Amygdala (tissue), 56 donors: ENCODE results near the gene TSPAN7.

Experiments used
- DNase-seq, 56 donors: peaks; one replicate each; lab custom pipeline; 2025; lab: John Stamatoyannopoulos, UW

TSPAN7 gene

GRCh38 chrX:38675856-38676255 lies 114.5 kb downstream of the TSPAN7 start:
- DNase-seq = no peak

DNA sequence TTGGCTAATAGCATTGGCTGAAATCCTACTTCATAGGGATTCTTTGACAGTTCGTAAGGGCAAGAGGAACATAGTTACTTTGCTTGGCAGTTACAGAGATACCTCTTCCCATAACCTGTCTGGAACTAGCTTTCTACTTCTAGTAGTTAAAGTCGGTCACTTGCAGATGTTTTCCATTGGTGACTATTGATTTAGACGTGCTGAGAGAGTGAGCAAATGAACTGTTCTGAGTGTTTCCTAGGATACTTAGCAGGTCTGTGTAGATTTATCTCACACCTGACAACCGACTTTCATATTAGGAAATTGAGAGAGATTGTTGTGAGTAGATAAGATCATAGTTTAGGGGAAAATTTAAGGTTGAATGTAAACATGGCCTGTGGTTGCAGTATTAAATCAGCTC lies 116.8 kb downstream of the TSPAN7 start:
- DNase-seq = no peak

DNA sequence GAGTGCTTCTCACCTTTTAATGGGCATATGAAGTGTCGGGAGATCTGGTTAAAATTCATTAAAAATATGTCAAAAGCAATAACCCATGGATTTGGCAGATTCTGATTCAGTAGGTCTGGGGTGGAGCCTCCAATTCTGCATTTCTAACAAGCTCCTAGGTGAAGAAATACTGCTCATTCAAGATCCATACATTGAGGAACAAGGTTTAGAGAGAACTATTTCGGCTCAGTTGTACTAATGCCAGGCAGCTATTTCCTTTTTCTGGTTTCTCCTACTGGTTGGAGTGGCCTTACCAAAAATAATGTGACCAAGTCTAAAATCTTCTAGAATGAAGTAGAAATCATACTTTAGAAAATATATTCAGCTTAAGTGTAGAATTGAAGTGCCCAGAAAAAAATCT lies 117.5 kb downstream of the TSPAN7 start:
- no peak for DNase-seq

- no peak for DNase-seq
Observed at GRCh38 chrX:38679695-38680094, 118.4 kb downstream of the TSPAN7 start.

DNA sequence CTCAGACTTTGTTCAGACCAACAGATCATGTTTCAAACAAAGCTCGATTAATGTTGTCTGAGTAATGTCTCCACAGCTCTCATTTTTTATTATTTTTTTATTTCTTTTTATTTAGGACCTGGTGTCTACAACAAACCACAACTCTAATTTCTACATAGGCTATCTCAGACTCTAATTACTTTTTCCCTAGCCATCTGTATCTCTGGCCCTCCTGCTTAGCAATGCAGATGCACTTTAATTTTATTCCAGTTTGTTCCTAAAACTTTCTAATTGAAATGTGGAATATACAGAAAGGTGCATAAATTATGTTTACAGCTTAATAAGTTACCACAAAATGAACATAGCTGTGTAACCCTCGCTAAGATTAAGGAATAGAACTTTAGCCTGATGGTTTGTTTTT lies 120.8 kb downstream of the TSPAN7 start:
- no peak for DNase-seq

GRCh38 chrX:38692961-38693360 lies 131.6 kb downstream of the TSPAN7 start:
- no peak for DNase-seq

- DNase-seq = no peak
Observed at GRCh38 chrX:38694394-38694793, 133.1 kb downstream of the TSPAN7 start.

DNA sequence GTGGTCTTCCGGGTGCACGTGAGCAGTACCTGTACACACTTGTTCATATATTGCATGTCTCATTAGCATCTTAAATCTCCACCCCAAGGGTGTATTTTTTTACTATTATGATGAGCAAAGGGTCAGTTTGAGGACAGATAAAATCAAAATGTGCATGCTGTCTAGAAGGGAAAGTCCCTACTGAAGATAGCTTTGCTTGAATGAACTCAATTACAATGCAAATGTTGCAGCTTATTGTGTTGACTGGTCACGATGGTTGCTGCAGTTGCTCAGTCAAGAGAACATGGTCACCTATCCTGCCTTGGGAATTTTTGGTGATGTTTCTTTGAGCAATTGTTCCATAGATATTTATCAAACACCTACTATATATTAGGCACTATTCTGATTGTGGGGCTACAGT lies 136.1 kb downstream of the TSPAN7 start:
- no peak for DNase-seq

DNA sequence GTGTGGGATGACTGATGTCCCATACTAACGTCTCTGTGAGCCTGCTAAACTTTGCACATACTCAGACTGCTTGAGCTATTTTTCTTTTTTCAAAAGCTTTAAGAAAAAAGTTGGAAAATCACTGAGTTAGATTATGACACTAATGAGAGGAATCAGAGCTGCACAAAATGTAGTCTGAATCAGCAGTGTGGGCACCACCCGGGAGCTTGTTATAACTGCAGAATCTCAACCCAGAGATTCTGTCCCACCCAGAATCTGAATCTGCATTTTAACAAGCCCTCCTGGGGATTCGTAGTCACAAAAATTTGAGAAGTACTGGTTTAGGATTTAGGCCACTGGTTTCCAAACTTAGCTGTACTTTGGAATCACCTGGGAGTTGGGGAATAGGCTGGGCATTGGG lies 137.8 kb downstream of the TSPAN7 start:
- no peak for DNase-seq

- no peak for DNase-seq
Observed at GRCh38 chrX:38699696-38700095, 138.4 kb downstream of the TSPAN7 start.

GRCh38 chrX:38701073-38701472 lies 139.7 kb downstream of the TSPAN7 start:
- DNase-seq = no peak

DNA sequence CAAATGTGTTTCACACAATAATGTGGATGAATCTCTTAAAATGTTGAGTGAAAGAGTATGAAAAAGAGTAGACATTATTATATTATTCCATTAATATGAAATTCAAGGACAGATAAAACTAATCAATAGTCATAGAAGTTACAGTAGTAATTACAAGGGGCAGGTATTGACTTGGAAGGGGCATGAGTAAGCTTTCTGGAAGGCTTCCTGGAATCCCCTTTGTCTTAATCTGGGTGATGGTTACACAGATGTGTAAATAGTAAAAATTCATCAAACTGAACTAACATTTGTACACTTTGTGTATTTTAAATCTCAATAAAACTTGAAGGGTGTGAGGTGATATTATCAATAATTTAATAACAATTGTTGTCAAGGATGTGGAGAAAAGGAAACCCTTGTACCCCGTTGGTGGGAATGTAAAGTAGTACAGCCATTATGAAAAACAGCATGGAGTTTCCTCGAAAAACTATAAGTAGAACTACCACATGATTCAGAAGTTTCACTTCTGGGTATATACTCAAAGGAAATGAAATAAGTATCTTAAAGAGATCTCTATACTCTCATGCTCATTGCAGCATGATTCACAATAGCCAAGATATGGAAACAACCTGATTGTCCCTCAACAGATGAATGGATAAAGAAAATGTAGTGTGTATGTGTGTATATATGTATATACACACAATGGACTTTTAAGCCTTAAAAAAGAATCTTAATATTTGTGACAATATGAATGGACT lies 143.0 kb downstream of the TSPAN7 start:
- no peak for DNase-seq

GRCh38 chrX:38717871-38718270 lies 156.5 kb downstream of the TSPAN7 start:
- DNase-seq = peak in 1 of 56 donors; percentile 0

- no peak for DNase-seq
Observed at GRCh38 chrX:38718311-38718710, 157.0 kb downstream of the TSPAN7 start.

- DNase-seq = no peak
Observed at GRCh38 chrX:38726612-38727011, 165.3 kb downstream of the TSPAN7 start.

GRCh38 chrX:38727668-38728067 lies 166.3 kb downstream of the TSPAN7 start:
- no peak for DNase-seq

- DNase-seq = no peak
Observed at GRCh38 chrX:38732866-38733265, 171.5 kb downstream of the TSPAN7 start.
